OCI-LY7 (cell line): ENCODE measurements around the gene ARHGAP19. TPM values are rescaled to one million over a fixed set of nuclear protein-coding genes. Genes with fewer than 3 reads are reported as not detected.

Source experiments
- BruUV-seq: library from RNA; stranded (reverse); fragments of 400-500 nt; replicated peaks from 2 replicates; lab custom pipeline; 2021; lab: Mats Ljungman, UMichigan
- CTCF ChIA-PET: fragments of 300-600 bp; sonication (Branson Sonifier 250); formaldehyde crosslinking; loops from one replicate; lab custom pipeline; 2022; ENCODE audit warnings: antibody characterized with exemption; ENCODE audit not compliant: unreplicated experiment; lab: Charles Lee
- POLR2A ChIA-PET: fragments of 300-600 bp; sonication (Branson Sonifier 250); formaldehyde crosslinking; loops from one replicate; lab custom pipeline; 2022; ENCODE audit warnings: antibody characterized with exemption; lab: Charles Lee
- DNase-seq: peaks from one replicate; pipeline ENCODE4 v3.0.0-alpha.2; 2015; ENCODE audit warnings: low spot score
- H2AFZ ChIP-seq: fragments of 200-600 bp; sonication (generic), shearing (Covaris generic); 2 replicates; pipeline ENCODE4 v1.6.1; 2014; ENCODE audit warnings: mild to moderate bottlenecking, antibody characterized with exemption, low read length, moderate library complexity
- H3K27ac ChIP-seq: fragments of 200-600 bp; sonication (generic); 2 replicates; pipeline ENCODE4 v1.5.1; 2014; ENCODE audit warnings: mixed run types, low read depth, mild to moderate bottlenecking, moderate library complexity, low read length, inconsistent platforms; ENCODE audit not compliant: poor library complexity, severe bottlenecking
- H3K36me3 ChIP-seq: fragments of 200-600 bp; sonication (generic); 2 replicates; pipeline ENCODE4 v1.6.1; 2014; ENCODE audit warnings: mild to moderate bottlenecking, antibody characterized with exemption, low read length, moderate library complexity, mixed read lengths; ENCODE audit not compliant: insufficient read depth
- H3K4me1 ChIP-seq: fragments of 200-600 bp; sonication (generic); 2 replicates; pipeline ENCODE4 v1.5.1; 2014; ENCODE audit warnings: mild to moderate bottlenecking, low read length; ENCODE audit not compliant: insufficient read depth, poor library complexity, severe bottlenecking
- H3K4me2 ChIP-seq: fragments of 200-600 bp; sonication (generic); 2 replicates; pipeline ENCODE4 v1.6.1; 2014; ENCODE audit warnings: mild to moderate bottlenecking, low read length
- H3K4me3 ChIP-seq: fragments of 200-600 bp; sonication (generic); 2 replicates; pipeline ENCODE4 v1.5.1; 2014; ENCODE audit warnings: mild to moderate bottlenecking, low read depth, low read length; ENCODE audit not compliant: poor library complexity, severe bottlenecking
- H3K79me2 ChIP-seq: fragments of 200-600 bp; sonication (generic); 2 replicates; pipeline ENCODE4 v1.6.1; 2016; ENCODE audit warnings: low read depth, mild to moderate bottlenecking, low read length, moderate library complexity, mixed read lengths; ENCODE audit not compliant: insufficient read depth
- H3K9me2 ChIP-seq: fragments of 200-600 bp; sonication (generic); 2 replicates; pipeline ENCODE4 v1.6.1; 2016; ENCODE audit warnings: mild to moderate bottlenecking, low read length, mixed read lengths; ENCODE audit not compliant: insufficient read depth
- H3K9me3 ChIP-seq: fragments of 200-600 bp; sonication (generic); 2 replicates; pipeline ENCODE4 v1.6.1; 2014; ENCODE audit warnings: mild to moderate bottlenecking, mixed run types, low read length, mixed read lengths
- H4K20me1 ChIP-seq: fragments of 200-600 bp; sonication (generic); 2 replicates; pipeline ENCODE4 v1.6.1; 2014; ENCODE audit warnings: mild to moderate bottlenecking, antibody characterized with exemption, low read length, moderate library complexity, mixed read lengths; ENCODE audit not compliant: insufficient read depth
- EZH2phosphoT487 ChIP-seq: fragments of 200-600 bp; sonication (generic); IDR thresholded peaks from 2 replicates; pipeline ENCODE4 v1.6.1; 2018; ENCODE audit warnings: low read depth, borderline replicate concordance, mild to moderate bottlenecking, mixed run types, antibody characterized with exemption, low read length, moderate library complexity, mixed read lengths
- intact Hi-C: fragments of 100-400 bp; cut with micrococcal nuclease; formaldehyde crosslinking; loops from one replicate; pipeline ENCODE4 v1.10.0; 2022; ENCODE audit not compliant: unreplicated experiment
- total RNA-seq, 2 experiments: library from RNA; depleted of rRNA in 1 of 2; stranded (reverse); fragments of >200 nt in 1 of 2; shearing (Covaris generic) in 1 of 2; gene quantifications; 2 replicates each; pipeline ENCODE4 v1.2.3, GENCODE V29; 2014 to 2022
- TF ChIP-seq, protein P1 (sequence below): fragments of 200-600 bp; sonication (generic); conservative IDR thresholded peaks from 2 replicates; pipeline ENCODE4 v1.5.1; 2014; ENCODE audit warnings: mild to moderate bottlenecking, antibody characterized with exemption, low read length, moderate library complexity, mixed read lengths

Gene ARHGAP19
- total RNA-seq, 2 experiments from 2014 or later, result 34.1 to 60.5 TPM

DNA sequence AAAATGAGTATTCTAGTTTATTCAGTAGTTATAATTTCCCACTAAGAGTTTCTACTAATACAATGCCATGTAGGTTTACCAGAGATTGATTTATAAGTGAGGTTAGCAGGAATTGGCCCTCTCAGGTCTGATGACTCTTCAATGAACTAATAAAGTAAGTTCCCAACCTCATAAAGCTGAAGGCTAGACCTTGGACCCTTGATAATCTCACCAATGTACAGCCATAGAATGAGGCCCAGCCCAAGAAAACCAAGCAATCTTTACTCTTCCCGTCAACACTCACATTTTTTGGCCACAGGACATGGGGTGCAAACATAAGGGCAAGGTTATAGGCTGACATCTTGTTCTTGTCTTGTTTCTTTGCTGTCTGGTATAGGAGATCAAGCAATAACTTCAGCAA, 33.3 kb downstream of the ARHGAP19 start:
- H3K4me2 ChIP-seq, result no peak overlapping the region
- no peak for TF ChIP-seq EZH2phosphoT487
- TF ChIP-seq, protein P1, sequence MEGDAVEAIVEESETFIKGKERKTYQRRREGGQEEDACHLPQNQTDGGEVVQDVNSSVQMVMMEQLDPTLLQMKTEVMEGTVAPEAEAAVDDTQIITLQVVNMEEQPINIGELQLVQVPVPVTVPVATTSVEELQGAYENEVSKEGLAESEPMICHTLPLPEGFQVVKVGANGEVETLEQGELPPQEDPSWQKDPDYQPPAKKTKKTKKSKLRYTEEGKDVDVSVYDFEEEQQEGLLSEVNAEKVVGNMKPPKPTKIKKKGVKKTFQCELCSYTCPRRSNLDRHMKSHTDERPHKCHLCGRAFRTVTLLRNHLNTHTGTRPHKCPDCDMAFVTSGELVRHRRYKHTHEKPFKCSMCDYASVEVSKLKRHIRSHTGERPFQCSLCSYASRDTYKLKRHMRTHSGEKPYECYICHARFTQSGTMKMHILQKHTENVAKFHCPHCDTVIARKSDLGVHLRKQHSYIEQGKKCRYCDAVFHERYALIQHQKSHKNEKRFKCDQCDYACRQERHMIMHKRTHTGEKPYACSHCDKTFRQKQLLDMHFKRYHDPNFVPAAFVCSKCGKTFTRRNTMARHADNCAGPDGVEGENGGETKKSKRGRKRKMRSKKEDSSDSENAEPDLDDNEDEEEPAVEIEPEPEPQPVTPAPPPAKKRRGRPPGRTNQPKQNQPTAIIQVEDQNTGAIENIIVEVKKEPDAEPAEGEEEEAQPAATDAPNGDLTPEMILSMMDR, result no peak
- BruUV-seq, result no TSS peak

DNA sequence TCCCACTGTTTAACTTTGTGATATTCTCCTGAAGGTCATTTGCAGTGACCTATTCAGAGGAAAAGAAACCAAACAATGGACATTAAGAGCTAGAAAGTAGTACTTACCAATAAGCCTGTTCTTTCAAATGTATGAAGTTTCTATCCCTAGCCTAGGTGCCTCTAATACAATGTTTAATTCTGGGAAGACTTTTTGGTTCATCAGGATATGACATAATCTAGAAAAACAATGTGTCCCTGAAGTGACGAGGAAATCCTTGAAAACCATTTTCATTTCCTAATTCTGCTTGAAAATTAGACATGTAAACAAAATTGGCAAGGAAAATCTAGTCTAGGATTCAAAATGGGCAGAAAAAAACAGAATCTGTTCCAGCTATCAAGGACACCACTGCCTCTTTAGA, 36.1 kb downstream of the ARHGAP19 start:
- DNase-seq, result no peak
- no peaks in the 10 kb centered on the region for H3K79me2 ChIP-seq
- H3K9me3 ChIP-seq, result no peaks in the 10 kb centered on the region
- intact Hi-C loops, result no loop called here
- peaks cover 70% of the 10 kb centered on the region for H3K36me3 ChIP-seq
- no peaks in the 10 kb centered on the region for H3K9me2 ChIP-seq
- CTCF ChIA-PET, result no interaction called here
- H3K4me2 ChIP-seq, result no peak overlapping the region
- no peak overlapping the region for H3K27ac ChIP-seq
- POLR2A ChIA-PET, result interaction anchor here (0.9 kb wide), 1 partner anchor 11 kb away, joined by 3 read pairs; no protein-coding TSS in a partner anchor
- no peak overlapping the region for H2AFZ ChIP-seq
- no peaks in the 10 kb centered on the region for H4K20me1 ChIP-seq
- TF ChIP-seq EZH2phosphoT487, result no peak
- TF ChIP-seq, protein P1, result no peak
- BruUV-seq, result no TSS peak
- no peak overlapping the region for H3K4me3 ChIP-seq
- H3K4me1 ChIP-seq, result peaks cover 4% of the 10 kb centered on the region

More for the DNA sequence above, 33.3 kb downstream of the ARHGAP19 start:
- H3K4me1 ChIP-seq, result no peaks in the 10 kb centered on the region
- no peak overlapping the region for H2AFZ ChIP-seq
- H3K79me2 ChIP-seq, result no peaks in the 10 kb centered on the region
- H3K27ac ChIP-seq, result no peak overlapping the region
- H3K9me2 ChIP-seq, result no peaks in the 10 kb centered on the region
- H3K4me3 ChIP-seq, result no peak overlapping the region
- ChIA-PET CTCF (no interaction called here), POLR2A (no interaction called here)
- H3K9me3 ChIP-seq, result no peaks in the 10 kb centered on the region
- peaks cover 79% of the 10 kb centered on the region for H3K36me3 ChIP-seq
- DNase-seq, result no peak
- intact Hi-C loops, result no loop called here
- no peaks in the 10 kb centered on the region for H4K20me1 ChIP-seq

DNA sequence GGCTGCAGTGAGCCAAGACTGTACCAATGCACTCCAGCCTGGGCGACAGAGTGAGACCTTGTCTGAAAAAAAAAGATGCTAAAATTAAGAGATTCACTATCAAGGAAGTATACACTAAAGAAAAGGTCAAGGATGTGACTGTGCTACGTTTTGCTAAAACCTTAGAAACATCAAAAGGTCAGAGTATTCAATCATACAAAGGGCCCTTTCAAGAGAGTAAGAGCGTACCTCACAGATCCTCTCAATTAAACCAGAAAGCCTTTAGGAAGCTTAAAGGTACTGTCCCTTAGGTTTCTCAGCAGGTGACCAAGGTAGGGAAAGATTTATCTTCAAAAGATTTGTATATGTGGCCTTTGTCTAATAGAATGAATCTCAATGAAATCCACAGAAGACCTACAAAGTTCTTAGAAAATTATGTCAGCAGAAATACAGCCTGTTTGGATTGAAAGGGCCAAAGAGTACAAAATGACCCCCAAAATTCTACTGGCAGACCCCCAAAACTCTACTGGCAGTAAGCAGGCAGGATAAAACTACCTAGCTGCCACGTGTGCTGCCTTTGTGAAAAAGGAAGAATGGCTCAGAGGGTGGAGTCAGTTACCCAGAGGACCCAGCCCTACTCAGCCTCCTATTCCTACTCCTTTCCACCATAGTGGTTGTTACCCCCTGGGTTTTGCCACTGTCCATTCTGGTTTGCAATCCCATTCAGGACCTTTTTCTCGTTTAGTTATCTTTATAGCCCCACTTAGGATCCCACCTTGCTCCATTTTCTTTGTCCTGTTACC, 36.7 kb downstream of the ARHGAP19 start:
- peaks cover 4% of the 10 kb centered on the region for H3K4me1 ChIP-seq
- H3K36me3 ChIP-seq, result peaks cover 68% of the 10 kb centered on the region
- no peak overlapping the region for H3K27ac ChIP-seq
- no peak overlapping the region for H2AFZ ChIP-seq
- intact Hi-C loops, result no loop called here
- DNase-seq, result no peak
- TF ChIP-seq EZH2phosphoT487, result no peak
- TF ChIP-seq, protein P1, result no peak
- H4K20me1 ChIP-seq, result no peaks in the 10 kb centered on the region
- no peak overlapping the region for H3K4me3 ChIP-seq
- ChIA-PET POLR2A (interaction anchor here (0.9 kb wide), 1 partner anchor 10 kb away, joined by 3 read pairs; no protein-coding TSS in a partner anchor), CTCF (no interaction called here)
- H3K9me2 ChIP-seq, result no peaks in the 10 kb centered on the region
- no peaks in the 10 kb centered on the region for H3K9me3 ChIP-seq
- BruUV-seq, result no TSS peak
- no peak overlapping the region for H3K4me2 ChIP-seq
- H3K79me2 ChIP-seq, result no peaks in the 10 kb centered on the region
